HepG2 (cell line): Measurements from ENCODE around the gene USP32. TPM values are rescaled to one million over a fixed set of nuclear protein-coding genes. Genes with fewer than 3 reads are reported as not detected.
A peak's percentile ranks its signal among the peaks of the same experiment; 100 is the strongest.
"Not testable (repeated sequence)": the region's sequence is repeated elsewhere in the genome, so short reads cannot be mapped to it uniquely, and the experiment has no call there.

Experiments used
- ATAC-seq: fragments of 200-7000 bp; cut with Tn5 transposase; 3 replicates; pipeline ENCODE4 v1.9.1; 2020; ENCODE audit warnings: mild to moderate bottlenecking, moderate library complexity
- BruUV-seq: library from RNA; stranded (reverse); fragments of 400-500 nt; replicated peaks from 2 replicates; lab custom pipeline; 2021; lab: Mats Ljungman, UMichigan
- CTCF ChIA-PET: fragments of 300-600 bp; formaldehyde crosslinking; extraction: SDS; loops from one replicate; lab custom pipeline; 2021; ENCODE audit warnings: low total read pairs, inconsistent platforms, low intra/inter-chr PET ratio; lab: Yijun Ruan, JAX
- POLR2A ChIA-PET: fragments of 350-600 bp; sonication (Branson Sonifier 250); formaldehyde crosslinking; loops from one replicate; lab custom pipeline; 2020; ENCODE audit warnings: antibody characterized with exemption, inconsistent platforms; lab: Yijun Ruan, JAX
- DNase-seq: peaks from one replicate; pipeline ENCODE4 v3.0.0-alpha.2; 2015; ENCODE audit warnings: low spot score
- FAIRE-seq: peaks from 3 replicates; lab custom pipeline; 2011; peaks lifted over from hg19 to GRCh38; lab: Jason Lieb, UNC
- H2AFZ ChIP-seq: one replicate; pipeline ENCODE4 v1.6.1; 2011; ENCODE audit warnings: low read length, inconsistent platforms
- H3K27ac ChIP-seq: fragments of 300-600 bp; 3 replicates; pipeline ENCODE4 v1.8.0; 2011; ENCODE audit warnings: mixed run types, mild to moderate bottlenecking, mixed read lengths, low read length, inconsistent platforms; ENCODE audit not compliant: insufficient read depth; ENCODE audit errors: extremely low read length
- H3K27me3 ChIP-seq, 2 experiments: fragments of 200-600 bp in 1 of 2; 2 replicates in 1 of 2; 3 replicates in 1 of 2; pipeline versions ENCODE4 v1.6.0 to v1.8.0; 2011; ENCODE audit warnings: low read length in 2 of 2, mild to moderate bottlenecking in 2 of 2, moderate library complexity in 2 of 2, inconsistent platforms in 1 of 2; ENCODE audit not compliant: insufficient read depth in 2 of 2, control insufficient read depth in 1 of 2
- H3K36me3 ChIP-seq, 2 experiments: fragments of 200-600 bp in 1 of 2; replicated peaks in 1 of 2; 2 replicates in 1 of 2; 3 replicates in 1 of 2; pipeline versions ENCODE4 v1.5.1 to v1.8.0; 2011; ENCODE audit warnings: low read length in 2 of 2, inconsistent platforms in 1 of 2; ENCODE audit not compliant: insufficient read depth in 2 of 2, control insufficient read depth in 1 of 2
- H3K4me1 ChIP-seq: 2 replicates; pipeline ENCODE4 v1.5.1; 2012; ENCODE audit warnings: low read length, inconsistent platforms; ENCODE audit not compliant: insufficient read depth
- H3K4me2 ChIP-seq: 2 replicates; pipeline ENCODE4 v1.6.0; 2011; ENCODE audit warnings: low read depth, low read length, inconsistent platforms
- H3K4me3 ChIP-seq, 3 experiments: fragments of 200-600 bp in 1 of 3; sonication (generic), shearing (Covaris generic) in 1 of 3; replicated peaks in 1 of 3; 2 replicates each; pipeline ENCODE4 v1.5.1; 2011 to 2016; ENCODE audit warnings: low read length in 3 of 3, inconsistent platforms in 2 of 3, low read depth in 2 of 3, mild to moderate bottlenecking in 2 of 3, control low read depth in 1 of 3, mixed read lengths in 1 of 3; ENCODE audit not compliant: insufficient read depth in 1 of 3
- H3K79me2 ChIP-seq: one replicate; pipeline ENCODE4 v1.6.1; 2011; ENCODE audit warnings: low read length, inconsistent platforms; ENCODE audit not compliant: insufficient read depth
- H3K9ac ChIP-seq: 2 replicates; pipeline ENCODE4 v1.6.0; 2011; ENCODE audit warnings: mild to moderate bottlenecking, low read depth, low read length, inconsistent platforms; ENCODE audit not compliant: insufficient read depth
- H3K9me3 ChIP-seq: 2 replicates; pipeline ENCODE4 v1.5.1; 2012; ENCODE audit warnings: mild to moderate bottlenecking, low read length
- H4K20me1 ChIP-seq: 2 replicates; pipeline ENCODE4 v1.6.0; 2011; ENCODE audit warnings: inconsistent platforms, mild to moderate bottlenecking, low read length, moderate library complexity; ENCODE audit not compliant: insufficient read depth
- ATF7 ChIP-seq, 2 experiments: fragments of 450-650 bp in 1 of 2; sonication (generic) in 1 of 2; formaldehyde crosslinking in 1 of 2; IDR thresholded peaks; 2 replicates each; pipeline versions ENCODE4 v1.4.0 to v1.6.1; 2016 to 2020; ENCODE audit warnings: antibody characterized with exemption in 1 of 2, mild to moderate bottlenecking in 1 of 2, missing genetic modification reagents in 1 of 2
- CREB1 ChIP-seq, 2 experiments: fragments of 450-650 bp in 1 of 2; IDR thresholded peaks; 2 replicates each; pipeline ENCODE4 v1.6.1; 2016 to 2017; ENCODE audit warnings: control low read depth in 1 of 2, mild to moderate bottlenecking in 1 of 2, missing compliant biosample characterization in 1 of 2, missing genetic modification characterization in 1 of 2
- WGBS: methylation state at CpG from one replicate; pipeline ENCODE4 v1.1.6; 2017; ENCODE audit warnings: low lambda C conversion rate; 5-methylcytosine and 5-hydroxymethylcytosine counted together
- in situ Hi-C: cut with HindIII; loops from 2 replicates; pipeline ENCODE4 v1.10.0; 2017; ENCODE audit warnings: low pct_unique_long_range_greater_than_20kb; ENCODE audit not compliant: extremely low pct_ligation_motif_present
- intact Hi-C: fragments of 100-400 bp; cut with micrococcal nuclease; formaldehyde crosslinking; loops from one replicate; pipeline ENCODE4 v1.10.0; 2022; ENCODE audit not compliant: unreplicated experiment
- polyA plus RNA-seq, 8 experiments: library from polyadenylated mRNA; depleted of rRNA in 3 of 8; stranded (reverse) in 7 of 8; unstranded in 1 of 8; fragments of >200 nt; fragmentation: Illumina TruSeq in 4 of 8; extraction: Trizol in 4 of 8; gene quantifications; 2 replicates each; pipeline versions ENCODE4 v1.2.1 to v1.2.3, GENCODE V29; 2011 to 2016; ENCODE audit warnings: low read depth in 4 of 8, missing spikeins in 1 of 8, mixed read lengths in 1 of 8; ENCODE audit not compliant: insufficient read depth in 1 of 8
- total RNA-seq, 5 experiments: library from RNA; depleted of rRNA; stranded (reverse); fragments of >200 nt; fragmentation: Illumina TruSeq; extraction: Trizol; gene quantifications; 2 replicates each; pipeline ENCODE4 v1.2.3, GENCODE V29; 2016; ENCODE audit warnings: low read depth in 1 of 5

Gene USP32
- total and polyA plus RNA-seq, 2 of the 13 experiments (the other 11 are each of a cell fraction or from before 2014, with no cell fraction given): 24.9 to 39.9 TPM

DNA sequence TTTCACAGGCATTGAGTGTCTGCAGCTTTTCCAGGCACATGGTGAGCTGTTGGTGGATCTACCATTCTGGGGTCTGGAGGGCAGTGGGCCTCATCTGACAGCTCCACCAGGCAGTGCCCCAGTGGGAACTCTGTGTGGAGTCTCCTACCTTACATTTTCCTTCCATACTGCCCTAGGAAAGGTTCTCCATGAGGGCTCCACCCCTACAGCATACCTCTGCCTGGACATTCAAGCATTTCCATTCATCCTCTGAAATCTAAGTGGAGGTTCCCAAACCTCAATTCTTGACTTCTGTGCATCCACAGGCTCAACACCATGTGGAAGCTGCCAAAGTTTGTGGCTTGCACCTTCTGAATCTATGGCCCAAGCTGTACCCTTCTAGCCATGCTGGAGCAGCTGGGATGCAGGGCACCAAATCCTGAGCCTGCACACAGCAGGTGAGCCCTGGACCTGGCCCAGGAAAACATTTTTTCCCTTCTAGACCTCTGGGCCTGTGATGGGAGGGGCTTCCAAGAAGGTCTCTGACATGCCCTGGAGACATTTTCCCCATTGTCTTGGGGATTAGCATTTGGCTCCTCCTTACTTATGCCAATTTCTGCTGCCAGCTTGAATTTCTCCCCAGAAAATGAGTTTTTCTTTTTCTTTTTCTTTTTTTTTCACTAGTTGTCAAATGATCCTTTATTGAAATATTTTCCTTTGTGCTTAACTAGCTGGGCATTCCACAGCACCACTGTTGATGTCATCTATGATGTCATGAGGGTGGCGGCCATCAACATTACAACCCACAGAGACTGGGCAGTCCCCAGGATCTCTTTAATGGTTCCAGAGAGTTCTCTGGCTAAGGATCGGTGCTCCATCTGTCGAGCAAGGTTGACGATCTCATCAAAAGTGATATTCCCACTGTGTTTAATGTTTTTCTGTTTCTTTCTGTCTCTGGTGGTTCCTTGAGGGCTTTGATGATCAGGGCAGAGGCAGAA, 41.4 kb upstream of the USP32 start:
- CTCF ChIA-PET: not testable (repeated sequence)
- 22% methylated on average over 4 of the region's 4 CpGs for WGBS
- in situ Hi-C loops: loop anchor here (10.0 kb wide), 1 partner anchor 269 kb away; no protein-coding TSS in a partner anchor

DNA sequence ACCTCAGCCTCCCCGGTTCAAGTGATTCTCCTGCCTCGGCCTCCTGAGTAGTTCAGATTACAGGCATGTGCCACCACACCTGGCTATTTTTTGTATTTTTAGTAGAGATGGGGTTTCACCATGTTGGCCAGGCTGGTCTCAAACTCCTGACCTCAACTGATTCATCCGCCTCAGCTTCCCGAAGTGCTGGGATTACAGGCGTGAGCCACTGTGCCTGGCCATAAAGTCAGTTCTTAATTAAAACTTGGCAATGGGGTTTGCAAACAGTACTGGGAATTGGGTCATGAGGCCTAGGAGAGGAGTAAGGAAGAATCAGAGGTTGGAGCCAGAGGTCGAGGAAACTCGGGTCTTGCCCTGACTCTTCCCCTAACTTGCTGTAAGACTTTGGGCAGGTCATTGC, 38.6 kb upstream of the USP32 start:
- H3K4me3 ChIP-seq, H3K4me1 ChIP-seq, H3K9ac ChIP-seq, ATAC-seq, H3K36me3 ChIP-seq, H3K4me2 ChIP-seq, H3K27ac ChIP-seq, H4K20me1 ChIP-seq, DNase-seq, BruUV-seq, H2AFZ ChIP-seq, H3K27me3 ChIP-seq, CTCF ChIA-PET, H3K79me2 ChIP-seq, FAIRE-seq, POLR2A ChIA-PET: not testable (repeated sequence)
- intact Hi-C loops (loop anchor here (10.0 kb wide), 1 partner anchor 116 kb away; no protein-coding TSS in a partner anchor), in situ Hi-C loops (loop anchor here (10.0 kb wide), 1 partner anchor 266 kb away; no protein-coding TSS in a partner anchor)
- WGBS: 70% methylated on average over 7 of the region's 7 CpGs
- H3K9me3 ChIP-seq: peaks cover 12% of the 10 kb centered on the region; the same call in 1 of the 2 replicates

More for the DNA sequence above, 41.4 kb upstream of the USP32 start:
- H4K20me1 ChIP-seq; DNase-seq; H3K36me3 ChIP-seq; H3K79me2 ChIP-seq; H3K4me3 ChIP-seq; H3K27ac ChIP-seq; H3K9ac ChIP-seq; H3K27me3 ChIP-seq; H3K4me2 ChIP-seq; POLR2A ChIA-PET; FAIRE-seq; ATAC-seq; H2AFZ ChIP-seq; BruUV-seq; TF ChIP-seq CREB1, ATF7 (CRISPR knock-in tag; IDR thresholded peaks at IDR 0.05): not testable (repeated sequence)
- peaks cover 17% of the 10 kb centered on the region for H3K4me1 ChIP-seq
- peaks cover 12% of the 10 kb centered on the region; the same call in 1 of the 2 replicates for H3K9me3 ChIP-seq
- peak; percentile 68 for TF ChIP-seq CREB1 (IDR thresholded peaks at IDR 0.05)
- TF ChIP-seq ATF7 (IDR thresholded peaks at IDR 0.05): peak; percentile 46; the same call in 1 of the 2 replicates
- intact Hi-C loops: loop anchor here (10.0 kb wide), 1 partner anchor 119 kb away; no protein-coding TSS in a partner anchor

DNA sequence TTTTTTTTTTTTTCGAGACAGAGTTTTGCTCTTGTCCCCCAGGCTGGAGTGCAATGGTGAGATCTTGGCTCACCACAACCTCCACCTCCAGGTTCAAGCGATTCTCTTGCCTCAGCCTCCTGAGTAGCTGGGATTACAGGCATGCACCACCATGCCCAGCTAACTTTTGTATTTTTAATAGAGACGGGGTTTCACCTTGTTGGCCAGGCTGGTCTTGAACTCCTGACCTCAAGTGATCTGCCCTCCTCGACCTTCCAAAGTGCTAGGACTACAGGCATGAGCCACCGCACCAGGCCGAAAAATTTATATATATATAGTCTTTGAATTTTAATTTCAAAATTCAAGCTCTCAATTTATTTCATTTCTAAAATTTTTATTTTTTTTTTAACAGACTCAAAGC, 36.6 kb upstream of the USP32 start:
- H3K27me3 ChIP-seq, H3K36me3 ChIP-seq, intact Hi-C loops, H2AFZ ChIP-seq, H3K4me3 ChIP-seq, H3K4me2 ChIP-seq, CTCF ChIA-PET, POLR2A ChIA-PET, H3K27ac ChIP-seq, H3K4me1 ChIP-seq, H3K9ac ChIP-seq, in situ Hi-C loops, ATAC-seq, DNase-seq, BruUV-seq, FAIRE-seq, H4K20me1 ChIP-seq, H3K79me2 ChIP-seq: not testable (repeated sequence)
- peaks cover 12% of the 10 kb centered on the region; the same call in 1 of the 2 replicates for H3K9me3 ChIP-seq
- WGBS: 36% methylated on average over 6 of the region's 6 CpGs
